Heart right ventricle (tissue), 16 donors: Measurements from ENCODE around the gene CFTR. TPM values are rescaled to one million over a fixed set of nuclear protein-coding genes. Genes with fewer than 3 reads are reported as not detected.

Source experiments
- ATAC-seq, 8 donors: fragments of 200-7000 bp; cut with Tn5 transposase; one replicate each; pipeline ENCODE4 v1.9.1; 2020; ENCODE audit warnings: mild to moderate bottlenecking in 8 of 8, moderate library complexity in 8 of 8, moderate number of reproducible peaks in 1 of 8
- DNase-seq, 2 donors: peaks; one replicate each; pipeline ENCODE4 v3.0.0-alpha.2; 2020
- H3K27ac ChIP-seq, 10 donors: fragments of 200-600 bp; sonication (generic) in 2 of 10; one replicate each; pipeline versions ENCODE4 v1.5.0 to v1.8.0; 2020 to 2022; ENCODE audit warnings: mild to moderate bottlenecking in 3 of 10
- H3K27me3 ChIP-seq, 7 donors: fragments of 200-600 bp; one replicate each; pipeline ENCODE4 v1.8.0; 2021 to 2022; ENCODE audit warnings: mild to moderate bottlenecking in 2 of 7
- H3K36me3 ChIP-seq, 9 donors: fragments of 200-600 bp; sonication (generic) in 1 of 9; one replicate each; pipeline versions ENCODE4 v1.5.0 to v1.8.0; 2020 to 2022; ENCODE audit warnings: mild to moderate bottlenecking in 2 of 9
- H3K4me1 ChIP-seq, 9 donors: fragments of 200-600 bp; sonication (generic) in 1 of 9; one replicate each; pipeline versions ENCODE4 v1.5.0 to v1.8.0; 2020 to 2022; ENCODE audit warnings: mild to moderate bottlenecking in 4 of 9
- H3K4me3 ChIP-seq, 10 donors: fragments of 200-600 bp; sonication (generic) in 2 of 10; one replicate each; pipeline versions ENCODE4 v1.5.0 to v1.8.0; 2020 to 2022; ENCODE audit warnings: mild to moderate bottlenecking in 7 of 10, moderate library complexity in 2 of 10
- H3K9me3 ChIP-seq, 11 donors: fragments of 200-600 bp in 10 of 11; sonication (generic) in 2 of 11; one replicate each; pipeline versions ENCODE4 v1.5.0 to v1.8.0; 2013 to 2022; ENCODE audit warnings: mild to moderate bottlenecking in 2 of 11, control low read depth in 1 of 11, moderate library complexity in 1 of 11
- WGBS, 2 donors: extraction: QIAGEN DNeasy Blood & Tissue Kit; methylation state at CpG; one replicate each; pipeline ENCODE4 v1.1.7; 2013; ENCODE audit warnings: inconsistent platforms in 1 of 2; 5-methylcytosine and 5-hydroxymethylcytosine counted together
- intact Hi-C, 10 donors: fragments of 100-400 bp; cut with DNase I; formaldehyde crosslinking; loops; one replicate each; pipeline versions ENCODE4 v1.11.1 to v1.14.2; 2022
- polyA plus RNA-seq, 2 donors: library from polyadenylated mRNA; stranded (reverse); fragments of 200-250 nt; gene quantifications; one replicate each; pipeline ENCODE4 v1.2.3, GENCODE V29; 2013
- total RNA-seq, 10 donors: library from RNA; stranded (reverse); fragmentation: NEBNext Ultra II Directional in 3 of 10; extraction: Animal tissue kit (Norgen Biotek cat#: 25700) in 3 of 10; gene quantifications; one replicate each; pipeline versions ENCODE4 v1.2.1 to v1.2.4, GENCODE V29; 2021 to 2023
- TF ChIP-seq, protein P1 (sequence below), 9 donors: fragments of 200-600 bp; sonication (generic) in 2 of 9; IDR thresholded peaks; one replicate each; pipeline versions ENCODE4 v1.5.0 to v1.8.0; 2021 to 2022; ENCODE audit warnings: antibody characterized with exemption in 9 of 9, mild to moderate bottlenecking in 5 of 9, moderate library complexity in 1 of 9
- donor health status: Arrhythmogenic right ventricular cardiomyopathy.
- donor health status: ischemic (EF 13 %, LVEDD 7.1; RV severe dilation, severe dysfunction).
- donor health status: healthy with polysubstance abuse.
- donor health status: DM: no; HTN: yes; CAD: no.
- donor health status: DM: no; HTN: no; CAD: no.
- donor health status: ischemic (EF 25% LVEDD 6.9; RV normal size, moderate dysfunction).
- donor health status: ischemic (EF 25% LVEDD 5.7; RV mildly dilated, moderate dysfunction).
- donor health status: healthy.
- donor health status: DM: yes; HTN: yes; CAD: no.
- donor health status: Ischemic cardiomyopathy.
- donor health status: ischemic (EF 35%, LVEDD 5.7; RV mildly dilated, moderate dysfunction).
- donor health status: nonischemic (EF 11% LVEDD 7.7; RV severe dilation, severe dysfunction).
- donor health status: DM: yes; HTN: yes; CAD: no.
- donor health status: PGD.
- donor health status: ischemic (EF 29% LVEDD 5.4; RV normal size, mild dysfunction).
- donor health status: nonischemic (EF 23%, LVEDD 6.1; RV moderate dilation, normal function).

The CFTR gene
- total and polyA plus RNA-seq, 12 donors: 0.06 to 0.95 (median 0.25) TPM; not detected in 2

DNA sequence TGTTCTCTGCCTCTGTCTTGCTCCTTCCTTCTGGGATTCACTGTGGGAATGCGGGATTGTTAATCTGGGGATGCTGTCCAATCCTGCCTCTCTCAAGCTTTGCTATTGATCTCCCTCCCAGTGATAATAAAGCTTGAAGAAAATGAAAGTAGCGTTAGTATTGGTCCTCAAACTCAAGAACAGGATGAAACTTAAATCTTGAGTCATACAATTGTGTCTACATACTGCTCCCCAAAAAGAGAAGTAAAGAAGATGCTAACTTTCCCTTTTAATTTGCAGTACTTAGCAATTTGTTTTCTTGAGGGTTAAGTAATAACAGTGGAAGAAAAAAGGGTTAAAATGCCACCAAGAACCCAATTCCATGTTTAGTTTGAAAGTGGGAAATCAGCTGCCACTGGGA lies 13.6 kb downstream of the CFTR start:
- ATAC-seq (no peak), DNase-seq (no peak)
- no peaks in the 10 kb centered on the region for H3K9me3 ChIP-seq
- H3K27me3 ChIP-seq: no peaks in the 10 kb centered on the region
- intact Hi-C loops: loop anchor here in 1 of 10 donors (2.0 kb wide), 1 partner anchor 21 kb away; no protein-coding TSS in a partner anchor
- no peak overlapping the region for H3K4me3 ChIP-seq
- TF ChIP-seq, protein P1, sequence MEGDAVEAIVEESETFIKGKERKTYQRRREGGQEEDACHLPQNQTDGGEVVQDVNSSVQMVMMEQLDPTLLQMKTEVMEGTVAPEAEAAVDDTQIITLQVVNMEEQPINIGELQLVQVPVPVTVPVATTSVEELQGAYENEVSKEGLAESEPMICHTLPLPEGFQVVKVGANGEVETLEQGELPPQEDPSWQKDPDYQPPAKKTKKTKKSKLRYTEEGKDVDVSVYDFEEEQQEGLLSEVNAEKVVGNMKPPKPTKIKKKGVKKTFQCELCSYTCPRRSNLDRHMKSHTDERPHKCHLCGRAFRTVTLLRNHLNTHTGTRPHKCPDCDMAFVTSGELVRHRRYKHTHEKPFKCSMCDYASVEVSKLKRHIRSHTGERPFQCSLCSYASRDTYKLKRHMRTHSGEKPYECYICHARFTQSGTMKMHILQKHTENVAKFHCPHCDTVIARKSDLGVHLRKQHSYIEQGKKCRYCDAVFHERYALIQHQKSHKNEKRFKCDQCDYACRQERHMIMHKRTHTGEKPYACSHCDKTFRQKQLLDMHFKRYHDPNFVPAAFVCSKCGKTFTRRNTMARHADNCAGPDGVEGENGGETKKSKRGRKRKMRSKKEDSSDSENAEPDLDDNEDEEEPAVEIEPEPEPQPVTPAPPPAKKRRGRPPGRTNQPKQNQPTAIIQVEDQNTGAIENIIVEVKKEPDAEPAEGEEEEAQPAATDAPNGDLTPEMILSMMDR (IDR thresholded peaks at IDR 0.05): no peak
- no peak overlapping the region for H3K27ac ChIP-seq
- 75 to 92% methylated on average over 2 of the region's 2 CpGs for WGBS, 2 donors
- no peaks in the 10 kb centered on the region for H3K36me3 ChIP-seq
- no peaks in the 10 kb centered on the region for H3K4me1 ChIP-seq

DNA sequence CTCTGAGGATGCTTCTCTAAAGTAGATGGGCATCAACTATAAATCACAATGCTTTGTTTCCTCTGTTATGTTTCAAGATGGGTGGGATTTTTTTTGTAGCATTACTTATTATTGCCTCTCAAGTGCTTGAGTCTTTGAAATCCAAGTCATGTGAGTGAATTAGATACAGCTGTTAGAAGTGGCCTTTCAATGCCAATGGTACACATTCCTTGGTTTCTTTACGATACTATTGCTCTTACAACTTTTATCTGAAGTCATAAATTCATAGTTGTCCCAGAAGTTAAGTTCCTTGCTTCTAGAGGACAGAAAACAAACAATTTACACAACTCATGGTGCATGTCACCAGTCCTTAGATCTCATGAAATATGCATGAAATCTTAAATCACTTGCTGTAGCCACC lies 15.5 kb downstream of the CFTR start:
- TF ChIP-seq, protein P1 (IDR thresholded peaks at IDR 0.05): no peak
- DNase-seq (no peak), ATAC-seq (no peak)
- Histone ChIP-seq H3K4me3 (no peak overlapping the region), H3K27me3 (no peaks in the 10 kb centered on the region), H3K4me1 (no peaks in the 10 kb centered on the region), H3K9me3 (no peaks in the 10 kb centered on the region), H3K36me3 (no peaks in the 10 kb centered on the region), H3K27ac (no peak overlapping the region)
- 69 to 75% methylated on average over 1 of the region's 1 CpG for WGBS, 2 donors
- intact Hi-C loops: no loop called here

DNA sequence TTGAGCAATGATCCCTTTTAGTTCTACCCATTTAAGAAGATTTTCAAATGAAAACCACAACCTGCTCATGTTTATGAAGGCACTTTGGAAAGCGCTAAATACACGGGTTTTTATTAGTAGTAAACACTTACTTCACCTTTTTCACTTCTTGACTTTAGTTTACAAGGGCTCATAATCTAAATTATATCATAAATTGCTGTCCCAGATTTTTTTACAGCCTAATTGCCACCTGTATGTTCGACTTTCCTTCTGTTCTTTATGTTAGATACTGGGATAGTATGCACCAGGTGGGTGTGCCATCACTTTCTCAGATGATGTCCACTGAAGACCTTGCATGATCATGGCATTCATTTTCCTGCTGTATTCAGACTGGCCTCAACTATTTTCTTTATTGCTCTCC lies 22.5 kb downstream of the CFTR start:
- Histone ChIP-seq H3K9me3 (no peaks in the 10 kb centered on the region), H3K27ac (no peak overlapping the region), H3K36me3 (no peaks in the 10 kb centered on the region), H3K4me3 (no peak overlapping the region), H3K4me1 (no peaks in the 10 kb centered on the region), H3K27me3 (no peaks in the 10 kb centered on the region)
- DNase-seq: no peak
- TF ChIP-seq, protein P1 (IDR thresholded peaks at IDR 0.05): no peak
- no peak for ATAC-seq
- intact Hi-C loops: no loop called here
- WGBS, 2 donors: 71 to 81% methylated on average over 3 of the region's 3 CpGs

DNA sequence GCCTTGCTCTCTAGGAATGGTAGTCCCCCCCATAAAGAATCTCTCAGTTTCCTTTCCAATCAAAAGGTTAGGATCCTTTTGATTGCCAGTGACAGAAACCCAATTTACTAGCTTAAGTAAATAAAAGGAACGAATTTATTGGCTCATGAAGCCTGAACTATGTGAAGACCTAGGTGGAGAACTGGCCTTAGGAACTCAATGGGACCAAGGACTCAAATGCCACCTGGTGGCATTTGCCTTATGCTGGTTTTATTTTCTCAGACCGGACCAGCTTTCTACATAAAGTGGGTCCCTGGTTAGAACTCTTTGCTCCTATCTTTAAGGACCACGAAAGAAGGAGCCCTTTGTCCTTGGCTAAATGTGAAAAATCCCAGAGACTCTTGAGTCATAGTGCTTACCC lies 25.4 kb downstream of the CFTR start:
- intact Hi-C loops: no loop called here
- Histone ChIP-seq H3K9me3 (no peaks in the 10 kb centered on the region), H3K36me3 (no peaks in the 10 kb centered on the region), H3K27ac (no peak overlapping the region), H3K4me3 (no peak overlapping the region), H3K27me3 (no peaks in the 10 kb centered on the region), H3K4me1 (no peaks in the 10 kb centered on the region)
- DNase-seq: no peak
- TF ChIP-seq, protein P1 (IDR thresholded peaks at IDR 0.05): no peak
- ATAC-seq: no peak
- whole genome bisulfite sequencing, 2 donors: 66 to 71% methylated on average over 3 of the region's 3 CpGs
